Loucy (cell line): ENCODE results near the gene RNU5D-1.

Source experiments
- H2AFZ ChIP-seq: fragments of 200-600 bp; sonication (generic); 2 replicates; pipeline ENCODE4 v1.6.0; 2016; ENCODE audit warnings: antibody characterized with exemption, mild to moderate bottlenecking, low read length, moderate library complexity
- H3F3A ChIP-seq: fragments of 200-600 bp; 2 replicates; pipeline ENCODE4 v1.6.0; 2016; ENCODE audit warnings: antibody characterized with exemption, low read depth, mild to moderate bottlenecking
- H3K27me3 ChIP-seq: fragments of 200-600 bp; sonication (generic); 2 replicates; pipeline ENCODE4 v1.6.1; 2014; ENCODE audit warnings: low read length, mild to moderate bottlenecking; ENCODE audit not compliant: insufficient read depth, poor library complexity, severe bottlenecking
- H3K36me3 ChIP-seq: fragments of 200-600 bp; sonication (generic); 2 replicates; pipeline ENCODE4 v1.6.1; 2016; ENCODE audit warnings: low read length; ENCODE audit not compliant: insufficient read depth
- H3K4me1 ChIP-seq: fragments of 200-600 bp; sonication (generic); 2 replicates; pipeline ENCODE4 v1.5.1; 2014; ENCODE audit warnings: low read length, mild to moderate bottlenecking; ENCODE audit not compliant: insufficient read depth, poor library complexity, severe bottlenecking
- H3K4me2 ChIP-seq: fragments of 200-600 bp; sonication (generic); 2 replicates; pipeline ENCODE4 v1.6.0; 2014; ENCODE audit warnings: antibody characterized with exemption, low read length, low read depth, mild to moderate bottlenecking; ENCODE audit not compliant: poor library complexity, severe bottlenecking
- H3K4me3 ChIP-seq: fragments of 200-600 bp; sonication (generic); 2 replicates; pipeline ENCODE4 v1.5.1; 2014; ENCODE audit warnings: low read length, mild to moderate bottlenecking, mixed read lengths; ENCODE audit not compliant: poor library complexity, severe bottlenecking
- H3K79me2 ChIP-seq: fragments of 200-600 bp; sonication (generic); 2 replicates; pipeline ENCODE4 v1.6.1; 2014; ENCODE audit warnings: low read length; ENCODE audit not compliant: insufficient read depth
- H3K9ac ChIP-seq: fragments of 200-600 bp; sonication (generic); 2 replicates; pipeline ENCODE4 v1.6.0; 2014; ENCODE audit warnings: mild to moderate bottlenecking, low read depth, low read length, moderate library complexity; ENCODE audit not compliant: poor library complexity, severe bottlenecking
- H3K9me2 ChIP-seq: fragments of 200-600 bp; sonication (generic); replicated peaks from 2 replicates; pipeline ENCODE4 v1.6.1; 2016; ENCODE audit warnings: low read depth, low read length, mixed read lengths
- H3K9me3 ChIP-seq: fragments of 200-600 bp; sonication (generic); 2 replicates; pipeline ENCODE4 v1.6.1; 2014; ENCODE audit warnings: mild to moderate bottlenecking, antibody characterized with exemption, low read length, low read depth; ENCODE audit not compliant: insufficient read depth
- H4K20me1 ChIP-seq: fragments of 200-600 bp; sonication (generic); 2 replicates; pipeline ENCODE4 v1.6.0; 2014; ENCODE audit warnings: antibody characterized with exemption, low read length, mild to moderate bottlenecking; ENCODE audit not compliant: insufficient read depth, poor library complexity, severe bottlenecking
- EZH2phosphoT487 ChIP-seq: fragments of 200-600 bp; IDR thresholded peaks from 2 replicates; pipeline ENCODE4 v1.6.1; 2018; ENCODE audit warnings: antibody characterized with exemption, mild to moderate bottlenecking, moderate library complexity, borderline replicate concordance
- TF ChIP-seq, protein P1 (sequence below): fragments of 200-600 bp; sonication (generic); conservative IDR thresholded peaks from 2 replicates; pipeline ENCODE4 v1.5.1; 2014; ENCODE audit warnings: mild to moderate bottlenecking, antibody characterized with exemption, low read length

RNU5D-1 gene

DNA sequence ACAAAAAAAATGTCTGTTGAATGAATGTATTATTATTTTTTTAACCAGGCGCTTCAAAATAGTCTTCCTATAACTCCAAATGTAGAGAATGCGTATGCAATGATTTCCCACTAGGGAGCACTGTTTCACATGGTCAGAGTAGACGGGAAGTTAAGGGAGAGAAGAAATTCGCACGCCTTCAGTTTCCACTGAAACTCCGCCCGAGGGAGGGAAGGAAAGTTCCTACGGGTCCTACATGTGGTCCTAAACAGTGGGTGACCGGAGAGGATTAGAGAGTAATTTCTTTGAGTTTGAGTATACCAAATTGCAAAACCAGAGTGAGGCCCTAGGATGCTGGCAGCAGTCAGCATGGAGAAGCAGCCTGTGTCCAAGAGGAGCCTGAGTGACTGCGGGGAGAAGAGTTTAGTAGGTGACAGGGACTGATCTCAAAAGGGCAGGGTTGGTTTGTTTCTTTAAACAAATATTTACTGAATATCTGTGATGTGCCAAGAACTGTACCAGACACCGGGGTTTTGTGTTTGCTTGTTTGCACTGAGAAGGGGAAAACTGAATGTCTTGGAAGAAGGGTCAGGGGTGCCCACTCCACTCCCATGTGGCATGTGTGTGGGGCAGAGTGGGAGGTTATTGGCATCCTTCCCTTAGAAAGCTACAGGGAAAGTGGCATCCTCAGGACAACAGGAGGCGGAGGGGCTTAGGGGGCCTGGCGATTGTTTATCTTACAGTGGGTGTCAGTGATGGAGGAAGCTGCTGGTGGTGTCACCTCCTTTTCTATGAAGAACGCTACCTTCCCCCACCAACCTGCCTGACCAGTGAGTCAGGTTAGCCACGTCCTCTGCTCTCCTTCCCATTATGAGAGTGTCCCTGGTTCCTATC, 22.8 kb downstream of the RNU5D-1 start:
- Histone ChIP-seq H3K9ac (no peak overlapping the region), H2AFZ (peak overlapping the region; percentile 68), H3K27me3 (no peaks in the 10 kb centered on the region), H3K4me2 (peak overlapping the region; percentile 44), H3K4me1 (no peaks in the 10 kb centered on the region), H4K20me1 (no peaks in the 10 kb centered on the region), H3K9me3 (no peaks in the 10 kb centered on the region), H3F3A (no peaks in the 10 kb centered on the region), H3K36me3 (no peaks in the 10 kb centered on the region), H3K79me2 (no peaks in the 10 kb centered on the region), H3K4me3 (peak overlapping the region; percentile 27), H3K9me2 (no peaks in the 10 kb centered on the region)
- TF ChIP-seq EZH2phosphoT487, result no peak
- TF ChIP-seq, protein P1, sequence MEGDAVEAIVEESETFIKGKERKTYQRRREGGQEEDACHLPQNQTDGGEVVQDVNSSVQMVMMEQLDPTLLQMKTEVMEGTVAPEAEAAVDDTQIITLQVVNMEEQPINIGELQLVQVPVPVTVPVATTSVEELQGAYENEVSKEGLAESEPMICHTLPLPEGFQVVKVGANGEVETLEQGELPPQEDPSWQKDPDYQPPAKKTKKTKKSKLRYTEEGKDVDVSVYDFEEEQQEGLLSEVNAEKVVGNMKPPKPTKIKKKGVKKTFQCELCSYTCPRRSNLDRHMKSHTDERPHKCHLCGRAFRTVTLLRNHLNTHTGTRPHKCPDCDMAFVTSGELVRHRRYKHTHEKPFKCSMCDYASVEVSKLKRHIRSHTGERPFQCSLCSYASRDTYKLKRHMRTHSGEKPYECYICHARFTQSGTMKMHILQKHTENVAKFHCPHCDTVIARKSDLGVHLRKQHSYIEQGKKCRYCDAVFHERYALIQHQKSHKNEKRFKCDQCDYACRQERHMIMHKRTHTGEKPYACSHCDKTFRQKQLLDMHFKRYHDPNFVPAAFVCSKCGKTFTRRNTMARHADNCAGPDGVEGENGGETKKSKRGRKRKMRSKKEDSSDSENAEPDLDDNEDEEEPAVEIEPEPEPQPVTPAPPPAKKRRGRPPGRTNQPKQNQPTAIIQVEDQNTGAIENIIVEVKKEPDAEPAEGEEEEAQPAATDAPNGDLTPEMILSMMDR, result peak; percentile 85

DNA sequence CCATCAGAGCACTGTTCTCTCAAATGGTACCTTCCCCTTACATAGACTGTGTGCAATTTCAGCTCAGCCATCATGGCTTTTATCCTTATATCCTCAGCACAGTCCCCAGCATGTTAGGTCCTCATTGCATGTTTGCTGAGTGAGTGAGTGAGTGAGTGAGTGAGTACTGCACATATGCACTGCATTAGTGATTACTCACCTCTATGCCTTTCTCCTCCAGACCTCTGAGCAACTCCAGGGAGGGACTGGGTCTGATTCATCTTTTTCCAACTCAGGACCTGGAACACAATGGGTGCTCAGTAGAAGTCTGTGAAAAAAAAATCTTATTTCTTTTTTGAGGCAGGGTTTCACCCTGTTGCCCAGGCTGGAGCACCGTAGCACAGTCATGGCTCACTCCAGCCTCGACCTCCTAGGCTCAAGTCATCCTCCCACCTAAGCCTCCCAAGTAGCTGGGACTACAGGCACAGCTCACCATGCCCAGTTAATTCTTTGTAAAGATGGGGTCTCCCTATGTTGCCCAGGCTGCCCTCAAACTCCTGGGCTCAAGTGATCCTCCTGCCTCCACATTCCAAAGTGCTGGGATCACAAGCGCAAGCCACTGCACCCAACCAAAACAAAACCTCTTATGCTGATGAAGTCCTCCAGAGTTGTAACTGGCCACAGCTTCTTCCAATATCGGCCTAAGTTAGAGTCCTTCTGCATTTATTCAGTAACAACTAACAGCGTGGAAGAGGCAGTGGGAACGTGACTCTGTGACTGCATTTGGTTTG, 23.7 kb downstream of the RNU5D-1 start:
- Histone ChIP-seq H3K4me1 (no peaks in the 10 kb centered on the region), H3K79me2 (no peaks in the 10 kb centered on the region), H3K36me3 (no peaks in the 10 kb centered on the region), H3K4me2 (no peak overlapping the region), H3F3A (no peaks in the 10 kb centered on the region), H3K4me3 (no peak overlapping the region), H3K9ac (no peak overlapping the region), H3K9me3 (no peaks in the 10 kb centered on the region), H3K9me2 (no peaks in the 10 kb centered on the region), H2AFZ (no peak overlapping the region), H3K27me3 (no peaks in the 10 kb centered on the region), H4K20me1 (no peaks in the 10 kb centered on the region)
- no peak for TF ChIP-seq EZH2phosphoT487
- TF ChIP-seq, protein P1, result no peak

DNA sequence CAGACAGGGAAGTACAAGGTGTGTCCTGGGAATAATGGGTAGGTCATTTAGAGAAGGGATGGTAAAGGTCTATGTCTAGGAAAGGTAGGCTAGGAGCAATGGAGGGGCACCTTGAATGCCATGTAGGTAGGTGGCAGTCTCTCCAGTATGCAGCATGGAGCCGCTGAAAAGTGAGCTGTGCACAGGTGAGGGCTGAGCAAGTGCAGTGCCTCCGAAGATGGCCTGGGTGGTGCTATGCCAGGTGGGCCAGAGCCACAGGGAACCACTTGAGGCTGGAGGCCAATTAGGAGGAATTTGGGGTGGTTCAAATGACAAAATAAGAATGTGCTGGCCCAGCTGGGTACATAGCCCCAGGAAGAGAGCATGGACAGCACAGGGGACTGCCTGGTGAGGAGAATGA, 25.0 kb downstream of the RNU5D-1 start:
- no peak overlapping the region for H2AFZ ChIP-seq
- TF ChIP-seq, protein P1, result no peak
- no peak for TF ChIP-seq EZH2phosphoT487

More for the DNA sequence above, 25.0 kb downstream of the RNU5D-1 start:
- Histone ChIP-seq H3K27me3 (no peaks in the 10 kb centered on the region), H3K36me3 (no peaks in the 10 kb centered on the region), H3K79me2 (no peaks in the 10 kb centered on the region), H4K20me1 (no peaks in the 10 kb centered on the region), H3F3A (no peaks in the 10 kb centered on the region), H3K4me2 (no peak overlapping the region), H3K4me1 (no peaks in the 10 kb centered on the region), H3K9me3 (no peaks in the 10 kb centered on the region), H3K9me2 (no peaks in the 10 kb centered on the region), H3K4me3 (no peak overlapping the region), H3K9ac (no peak overlapping the region)
